CD8-positive, alpha-beta memory T cell (primary cell): ENCODE data around the gene PLA2G2D. TPM values are rescaled to one million over a fixed set of nuclear protein-coding genes. Genes with fewer than 3 reads are reported as not detected.

Experiments used
- CTCF ChIA-PET: fragments of 350-600 bp; sonication (Branson Sonifier 250); formaldehyde crosslinking; loops from one replicate; lab custom pipeline; 2021; ENCODE audit warnings: antibody characterized with exemption; lab: Charles Lee
- POLR2A ChIA-PET: fragments of 350-600 bp; sonication (Branson Sonifier 250); formaldehyde crosslinking; loops from one replicate; lab custom pipeline; 2021; ENCODE audit warnings: antibody characterized with exemption; lab: Charles Lee
- DNase-seq, 5 donors: peaks; one replicate each; pipeline versions ENCODE4 v3.0.0 to v3.0.0-alpha.2; 2020 to 2022; ENCODE audit warnings: mixed read lengths in 1 of 5
- H3K27ac ChIP-seq: one replicate; pipeline ENCODE4 v1.7.0; 2013; ENCODE audit warnings: low read depth, mild to moderate bottlenecking, low read length, moderate library complexity
- H3K27me3 ChIP-seq: 2 replicates; pipeline ENCODE4 v1.7.0; 2013; ENCODE audit warnings: low read length, mild to moderate bottlenecking; ENCODE audit not compliant: insufficient read depth, poor library complexity, severe bottlenecking
- H3K36me3 ChIP-seq: 2 replicates; pipeline ENCODE4 v1.7.0; 2013; ENCODE audit warnings: mild to moderate bottlenecking, low read length, moderate library complexity; ENCODE audit not compliant: insufficient read depth
- H3K4me1 ChIP-seq: 2 replicates; pipeline ENCODE4 v1.7.0; 2013; ENCODE audit warnings: mild to moderate bottlenecking, low read length, moderate library complexity; ENCODE audit not compliant: insufficient read depth
- H3K4me3 ChIP-seq: 2 replicates; pipeline ENCODE4 v1.7.0; 2013; ENCODE audit warnings: mild to moderate bottlenecking, low read length
- H3K9me3 ChIP-seq: 2 replicates; pipeline ENCODE4 v1.7.0; 2013; ENCODE audit warnings: mild to moderate bottlenecking, low read length
- H3K27ac Mint-ChIP-seq, 8 donors: one replicate each; pipeline ENCODE4 v1.8.0; 2020 to 2021; ENCODE audit warnings: mixed read lengths in 8 of 8, mild to moderate bottlenecking in 6 of 8, inconsistent platforms in 3 of 8, moderate library complexity in 3 of 8
- H3K27me3 Mint-ChIP-seq, 2 donors: one replicate each; pipeline ENCODE4 v1.8.0; 2020 to 2021; ENCODE audit warnings: mixed read lengths in 2 of 2, mild to moderate bottlenecking in 1 of 2, moderate library complexity in 1 of 2
- H3K36me3 Mint-ChIP-seq, 3 donors: one replicate each; pipeline ENCODE4 v1.8.0; 2020 to 2021; ENCODE audit warnings: mixed read lengths in 3 of 3, inconsistent platforms in 1 of 3, mild to moderate bottlenecking in 1 of 3
- H3K4me1 Mint-ChIP-seq, 3 donors: one replicate each; pipeline ENCODE4 v1.8.0; 2020 to 2021; ENCODE audit warnings: mixed read lengths in 3 of 3, inconsistent platforms in 1 of 3, mild to moderate bottlenecking in 1 of 3
- H3K4me3 Mint-ChIP-seq, 7 donors: one replicate each; pipeline ENCODE4 v1.8.0; 2020 to 2021; ENCODE audit warnings: mixed read lengths in 7 of 7, mild to moderate bottlenecking in 6 of 7, moderate library complexity in 4 of 7, inconsistent platforms in 2 of 7
- H3K9me3 Mint-ChIP-seq, 5 donors: one replicate each; pipeline ENCODE4 v1.8.0; 2020 to 2022; ENCODE audit warnings: mixed read lengths in 5 of 5, mild to moderate bottlenecking in 3 of 5, moderate library complexity in 2 of 5, inconsistent platforms in 1 of 5
- polyA plus RNA-seq: library from polyadenylated mRNA; unstranded; fragments of 300-500 nt; fragmentation: Illumina TruSeq; gene quantifications from one replicate; pipeline ENCODE4 v1.2.3, GENCODE V29; 2021
- total RNA-seq, 2 experiments: library from RNA; stranded (reverse); gene quantifications; one replicate each; pipeline ENCODE4 v1.2.3, GENCODE V29; 2021

Gene PLA2G2D
- total and polyA plus RNA-seq, 3 experiments from 2014 or later, result not detected

GRCh38 chr1:20070357-20070756 lies 49.0 kb downstream of the PLA2G2D start:
- H3K9me3 ChIP-seq, result no peaks in the 10 kb centered on the region
- CTCF ChIA-PET, result no interaction called here
- no peak overlapping the region for H3K4me3 ChIP-seq
- H3K27me3 ChIP-seq, result no peaks in the 10 kb centered on the region
- no peaks in the 10 kb centered on the region for H3K36me3 ChIP-seq
- Mint-ChIP-seq H3K4me1 (no peaks in the 10 kb centered on the region), H3K9me3 (no peaks in the 10 kb centered on the region), H3K27me3 (peaks cover 7% of the 10 kb centered on the region in 2 donors), H3K27ac (no peak overlapping the region), H3K36me3 (no peaks in the 10 kb centered on the region), H3K4me3 (no peak overlapping the region)
- DNase-seq, result no peak
- POLR2A ChIA-PET, result no interaction called here
- H3K4me1 ChIP-seq, result no peaks in the 10 kb centered on the region
- no peak overlapping the region for H3K27ac ChIP-seq

GRCh38 chr1:20069874-20070273 lies 49.5 kb downstream of the PLA2G2D start, which contains the start of gene PLA2G5:
PLA2G5 (plus strand) TSS chr1:20070194; CDS start chr1:20084831, 14,637 bp downstream.
- Histone ChIP-seq H3K27ac (no peak within 1 kb of the TSS), H3K4me3 (no peak within 1 kb of the TSS), H3K9me3 (no peaks in the 10 kb centered on the region), H3K36me3 (no peaks in the 10 kb centered on the region), H3K27me3 (no peaks in the 10 kb centered on the region), H3K4me1 (no peaks in the 10 kb centered on the region)
- Mint-ChIP-seq H3K36me3 (no peaks in the 10 kb centered on the region), H3K27me3 (peaks cover 6 to 7% of the 10 kb centered on the region in 2 donors), H3K27ac (no peak within 1 kb of the TSS), H3K4me3 (no peak within 1 kb of the TSS), H3K9me3 (no peaks in the 10 kb centered on the region), H3K4me1 (no peaks in the 10 kb centered on the region)
- CTCF ChIA-PET, result no interaction called here
- POLR2A ChIA-PET, result no interaction called here
- DNase-seq, result no peak

GRCh38 chr1:20068722-20069121 lies 50.6 kb downstream of the PLA2G2D start:
- H3K27ac Mint-ChIP-seq, result peak overlapping the region in 1 of 8 donors; percentile 29
- no peak overlapping the region for H3K4me3 Mint-ChIP-seq
- Histone ChIP-seq H3K4me1 (no peaks in the 10 kb centered on the region), H3K36me3 (no peaks in the 10 kb centered on the region), H3K27me3 (no peaks in the 10 kb centered on the region), H3K9me3 (no peaks in the 10 kb centered on the region), H3K4me3 (no peak overlapping the region), H3K27ac (no peak overlapping the region)
- H3K36me3 Mint-ChIP-seq, result no peaks in the 10 kb centered on the region
- peaks cover 4 to 7% of the 10 kb centered on the region in 2 donors for H3K27me3 Mint-ChIP-seq
- POLR2A ChIA-PET, result no interaction called here
- no peaks in the 10 kb centered on the region for H3K9me3 Mint-ChIP-seq
- CTCF ChIA-PET, result no interaction called here
- DNase-seq, result no peak
- no peaks in the 10 kb centered on the region for H3K4me1 Mint-ChIP-seq

- POLR2A ChIA-PET, result no interaction called here
- Mint-ChIP-seq H3K27ac (no peak overlapping the region), H3K4me3 (no peak overlapping the region), H3K36me3 (no peaks in the 10 kb centered on the region), H3K27me3 (peaks cover 0 to 5% of the 10 kb centered on the region in 2 donors), H3K4me1 (peaks cover 18 to 21% (median 21%) of the 10 kb centered on the region in 3 donors), H3K9me3 (no peaks in the 10 kb centered on the region)
- H3K4me1 ChIP-seq, result peaks cover 16% of the 10 kb centered on the region
- H3K4me3 ChIP-seq, result no peak overlapping the region
- CTCF ChIA-PET, result interaction anchor here (0.6 kb wide), 1 partner anchor 149 kb away, joined by 3 read pairs; no protein-coding TSS in a partner anchor
- no peaks in the 10 kb centered on the region for H3K27me3 ChIP-seq
- no peaks in the 10 kb centered on the region for H3K9me3 ChIP-seq
- DNase-seq, result no peak
- H3K36me3 ChIP-seq, result no peaks in the 10 kb centered on the region
- H3K27ac ChIP-seq, result no peak overlapping the region
Observed at GRCh38 chr1:20063861-20064292, 55.5 kb downstream of the PLA2G2D start.

Other genes starting within 250 kb of the PLA2G2D start
- gene OTUD3, start 237.1 kb downstream of the PLA2G2D start, total RNA-seq, result 1 to 10 TPM; 6.0 to 7.9 TPM
- gene OTUD3, start 237.1 kb downstream of the PLA2G2D start, polyA plus RNA-seq, result 1.1 TPM
- gene PLA2G2E, start 195.9 kb downstream of the PLA2G2D start, total RNA-seq, result not detected
- gene PLA2G2E, start 195.9 kb downstream of the PLA2G2D start, polyA plus RNA-seq, result not detected
- gene PLA2G2A, start 139.9 kb downstream of the PLA2G2D start, total RNA-seq, result not detected
- not detected for gene PLA2G2A, start 139.9 kb downstream of the PLA2G2D start, polyA plus RNA-seq
- not detected for gene PLA2G5, start 49.3 kb downstream of the PLA2G2D start, total RNA-seq
- not detected for gene PLA2G5, start 49.3 kb downstream of the PLA2G2D start, polyA plus RNA-seq
- not detected for gene PLA2G2F, start 19.8 kb upstream of the PLA2G2D start, total RNA-seq
- gene PLA2G2F, start 19.8 kb upstream of the PLA2G2D start, polyA plus RNA-seq, result not detected
- gene UBXN10, start 66.6 kb upstream of the PLA2G2D start, total RNA-seq, result under 1 TPM; 0.38 to 0.50 TPM
- 1.4 TPM for gene UBXN10, start 66.6 kb upstream of the PLA2G2D start, polyA plus RNA-seq
- not detected for gene PLA2G2C, start 67.0 kb upstream of the PLA2G2D start, total RNA-seq
- not detected for gene PLA2G2C, start 67.0 kb upstream of the PLA2G2D start, polyA plus RNA-seq
- not detected for gene VWA5B1, start 171.3 kb upstream of the PLA2G2D start, total RNA-seq
- gene VWA5B1, start 171.3 kb upstream of the PLA2G2D start, polyA plus RNA-seq, result not detected